Glomerular endothelial cell (primary cell): ENCODE measurements around the gene ASAP3. TPM values are rescaled to one million over a fixed set of nuclear protein-coding genes. Genes with fewer than 3 reads are reported as not detected.
"Not testable (repeated sequence)": the region's sequence is repeated elsewhere in the genome, so short reads cannot be mapped to it uniquely, and the experiment has no call there.

Experiments used
- DNase-seq: peaks from one replicate; pipeline ENCODE4 v3.0.0-alpha.2; 2011; ENCODE audit warnings: low read depth, low spot score; ENCODE audit errors: extremely low read depth
- total RNA-seq: library from RNA; depleted of rRNA; stranded (reverse); fragments of >200 nt; gene quantifications from 2 replicates; pipeline ENCODE4 v1.2.3, GENCODE V29; 2015

The ASAP3 gene
- total RNA-seq, 1 donor from 2014 or later: 9.8 TPM

DNA sequence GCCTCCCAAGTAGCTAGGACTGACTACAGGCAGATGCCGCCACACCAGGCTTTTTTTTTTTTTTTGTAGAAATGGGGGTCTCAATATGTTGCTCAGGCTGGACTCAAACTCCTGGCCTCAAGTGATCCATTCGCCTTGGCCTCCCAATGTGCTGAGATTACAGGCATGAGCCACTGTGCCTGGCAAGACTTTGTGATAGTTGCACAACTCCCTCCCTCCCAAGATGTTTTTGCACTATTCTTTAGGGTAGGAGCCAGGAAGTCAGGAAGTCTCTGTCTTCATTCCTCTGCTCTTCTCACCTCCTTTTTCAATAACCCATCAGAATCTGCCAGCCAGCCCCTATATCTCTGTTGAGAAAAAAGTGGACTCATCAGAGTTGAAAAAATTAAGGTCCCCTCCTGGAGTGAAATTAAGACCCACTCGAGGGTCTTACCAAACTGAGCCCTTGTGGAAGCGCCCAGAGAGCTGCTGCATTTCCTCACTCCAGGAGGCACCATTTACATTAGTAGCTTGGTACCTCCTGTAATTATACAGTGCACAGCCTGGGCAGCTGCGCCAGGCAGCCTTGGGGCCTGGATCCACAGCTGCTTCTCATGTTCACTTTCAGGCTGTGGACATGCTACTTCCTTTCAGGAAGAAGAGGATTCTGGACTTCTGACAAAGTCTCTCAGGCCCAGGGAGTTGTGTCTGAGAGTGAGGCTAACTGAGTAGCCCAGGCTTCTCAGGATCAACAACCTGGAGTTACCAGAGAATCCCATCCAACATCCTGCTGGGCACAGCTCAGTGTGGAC is 83.5 kb downstream of the ASAP3 start:
- no peak for DNase-seq

DNA sequence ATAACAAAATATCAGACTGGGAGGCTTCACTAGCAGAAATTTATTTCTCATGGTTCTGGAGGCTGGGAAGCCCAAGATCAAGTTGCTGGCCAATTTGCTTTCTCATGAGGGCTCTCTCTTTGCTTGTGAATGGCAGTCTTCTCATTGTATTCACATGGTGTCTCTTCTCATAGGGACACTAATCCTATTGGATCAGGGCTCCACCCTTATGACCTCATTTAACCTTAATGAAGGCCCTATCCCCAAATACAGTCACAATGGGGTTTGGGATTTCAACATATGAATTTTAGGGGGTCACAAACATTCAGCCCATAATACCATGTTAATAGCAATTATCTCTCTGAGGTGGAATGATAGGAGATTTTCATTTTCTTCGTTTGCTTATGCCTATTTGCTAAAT is 84.8 kb downstream of the ASAP3 start:
- DNase-seq: no peak

- no peak for DNase-seq
These were observed 86.1 kb downstream of the ASAP3 start for GRCh38 chr1:23397908-23398307.

GRCh38 chr1:23396380-23396779 is 87.6 kb downstream of the ASAP3 start:
- no peak for DNase-seq

- no peak for DNase-seq
These were observed 88.1 kb downstream of the ASAP3 start for GRCh38 chr1:23395849-23396248.

DNA sequence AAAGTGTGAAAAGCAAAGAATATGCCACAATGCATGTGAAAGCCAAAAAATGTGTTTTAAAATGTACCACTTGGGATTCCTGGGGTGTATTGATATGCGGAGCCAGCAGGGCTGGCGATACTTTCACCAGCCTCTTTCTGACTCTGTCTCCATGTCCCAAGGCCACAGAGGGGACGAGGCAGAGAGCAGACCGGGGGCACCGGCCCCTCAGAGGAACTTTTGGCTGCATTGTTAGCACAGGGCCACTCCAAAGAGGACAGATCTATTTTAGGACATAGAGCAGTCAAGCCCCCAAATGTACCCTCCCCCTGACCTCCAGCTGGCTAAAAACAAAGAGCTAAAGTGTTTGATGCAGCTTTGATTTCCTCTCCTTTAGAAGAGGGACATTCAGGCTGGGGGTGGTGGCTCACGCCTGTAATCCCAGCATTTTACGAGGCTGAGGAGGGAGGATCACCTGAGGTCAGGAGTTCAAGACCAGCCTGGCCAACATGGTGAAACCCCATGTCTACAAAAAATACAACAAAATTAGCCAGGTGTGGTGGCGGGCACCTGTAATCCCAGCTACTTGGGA is 88.7 kb downstream of the ASAP3 start:
- DNase-seq: no peak

DNA sequence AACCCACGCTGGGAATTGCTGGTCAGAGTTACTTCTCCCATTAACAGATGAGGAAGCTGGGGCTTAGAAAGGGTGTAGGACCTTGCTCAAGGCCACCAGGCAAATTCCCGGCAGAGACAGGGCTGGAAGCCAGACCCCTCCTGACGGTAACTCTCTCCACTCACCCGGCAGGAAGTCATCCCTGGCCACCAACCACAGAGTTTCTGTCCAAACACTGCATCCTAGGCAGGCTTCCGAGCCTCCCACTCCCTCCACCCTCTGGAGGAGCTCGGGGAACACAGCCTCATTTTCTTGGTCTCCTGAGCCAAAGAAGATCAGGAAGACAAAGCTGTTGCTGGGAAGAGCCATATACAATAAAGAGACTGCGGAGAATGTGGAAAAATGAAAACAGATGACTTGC is 89.3 kb downstream of the ASAP3 start:
- no peak for DNase-seq

DNA sequence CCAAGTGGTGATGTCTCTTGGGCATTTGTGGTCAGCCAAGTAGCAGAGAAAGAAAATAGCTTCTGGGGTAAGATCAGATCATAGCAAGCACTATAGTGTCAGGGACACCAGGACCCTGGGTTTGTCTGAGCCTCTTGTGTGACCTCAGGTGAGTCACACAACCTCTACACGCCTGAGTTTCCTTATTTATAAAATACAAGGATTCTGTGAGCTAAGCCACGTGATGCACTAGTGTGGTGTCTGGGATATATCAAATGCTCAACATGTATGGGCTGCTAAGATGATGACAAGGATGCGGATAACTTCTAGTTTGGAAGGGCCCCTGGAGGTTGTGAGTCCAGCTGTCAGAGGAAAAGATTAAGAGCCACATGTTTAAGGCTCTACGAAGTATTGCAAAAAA is 89.8 kb downstream of the ASAP3 start:
- no peak for DNase-seq

DNA sequence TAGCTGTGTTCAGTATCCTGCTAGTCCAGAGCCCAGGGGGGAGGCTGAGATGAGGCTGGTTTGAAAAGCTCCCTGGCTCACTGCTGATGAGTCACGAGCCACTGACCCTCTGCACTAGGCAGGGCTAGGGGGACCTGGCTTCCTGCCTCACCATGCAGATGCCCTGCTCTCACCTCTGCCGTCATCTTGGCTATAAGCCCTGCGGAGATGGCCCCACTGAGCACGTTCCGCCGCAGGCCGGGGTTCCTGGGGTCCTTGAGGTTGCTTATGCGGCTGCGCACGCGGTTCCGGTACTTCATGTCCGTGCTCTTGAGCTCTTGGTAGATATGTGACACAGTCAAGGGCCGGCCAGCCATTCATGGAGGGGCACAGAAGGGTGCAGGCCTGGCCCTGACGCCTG is 90.3 kb downstream of the ASAP3 start:
- no peak for DNase-seq

DNA sequence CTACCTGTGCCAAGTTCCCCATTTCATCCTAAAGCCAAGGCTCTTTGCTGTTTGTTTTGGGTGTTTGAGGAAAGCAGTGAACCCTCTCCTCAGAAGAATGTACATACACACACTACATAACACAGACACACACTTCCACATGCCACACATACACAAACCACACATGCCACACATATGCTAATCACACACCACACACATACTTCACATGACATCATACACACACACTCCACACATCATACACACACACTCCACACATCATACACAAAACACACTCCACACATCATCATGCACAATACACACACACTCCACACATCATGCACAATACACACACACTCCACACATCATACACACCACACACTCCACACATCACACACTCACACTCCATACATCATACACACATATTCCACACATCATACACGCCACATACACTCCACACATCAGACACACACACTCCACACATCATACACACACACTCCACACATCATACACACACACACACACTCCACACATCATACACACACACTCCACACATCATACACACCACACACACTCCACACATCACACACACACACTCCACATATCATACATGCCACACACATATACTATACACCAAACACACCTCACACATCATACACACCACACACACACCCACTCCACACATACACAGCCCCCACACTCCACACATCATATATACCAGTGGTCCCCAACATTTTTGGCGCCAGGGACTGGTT is 91.7 kb downstream of the ASAP3 start:
- no peak for DNase-seq

DNA sequence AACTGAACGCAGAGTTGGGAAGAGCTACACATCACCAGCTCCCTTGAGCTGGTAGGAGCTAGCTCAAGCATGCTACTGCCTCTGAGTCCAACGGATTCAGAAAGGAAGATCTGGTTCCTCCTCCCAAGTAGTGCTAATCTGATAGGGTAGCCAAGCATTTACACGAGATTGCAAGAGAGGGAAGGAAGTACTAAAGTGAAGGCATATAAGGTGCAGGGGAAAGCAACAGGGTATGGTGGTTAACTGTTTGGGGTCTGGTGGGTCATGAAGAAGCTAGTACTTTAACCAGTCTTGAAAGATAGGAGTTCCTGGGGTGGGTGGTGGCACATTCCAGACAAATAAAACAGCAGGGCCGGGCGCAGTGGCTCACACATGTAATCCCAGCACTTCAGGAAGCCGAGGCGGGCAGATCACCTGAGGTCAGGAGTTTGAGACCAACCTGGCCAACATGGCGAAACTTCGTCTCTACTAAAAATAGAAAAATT is 94.1 kb downstream of the ASAP3 start:
- no peak for DNase-seq

GRCh38 chr1:23387494-23387893 is 96.5 kb downstream of the ASAP3 start:
- no peak for DNase-seq

- DNase-seq: no peak
These were observed 98.8 kb downstream of the ASAP3 start for GRCh38 chr1:23385119-23385621.

DNA sequence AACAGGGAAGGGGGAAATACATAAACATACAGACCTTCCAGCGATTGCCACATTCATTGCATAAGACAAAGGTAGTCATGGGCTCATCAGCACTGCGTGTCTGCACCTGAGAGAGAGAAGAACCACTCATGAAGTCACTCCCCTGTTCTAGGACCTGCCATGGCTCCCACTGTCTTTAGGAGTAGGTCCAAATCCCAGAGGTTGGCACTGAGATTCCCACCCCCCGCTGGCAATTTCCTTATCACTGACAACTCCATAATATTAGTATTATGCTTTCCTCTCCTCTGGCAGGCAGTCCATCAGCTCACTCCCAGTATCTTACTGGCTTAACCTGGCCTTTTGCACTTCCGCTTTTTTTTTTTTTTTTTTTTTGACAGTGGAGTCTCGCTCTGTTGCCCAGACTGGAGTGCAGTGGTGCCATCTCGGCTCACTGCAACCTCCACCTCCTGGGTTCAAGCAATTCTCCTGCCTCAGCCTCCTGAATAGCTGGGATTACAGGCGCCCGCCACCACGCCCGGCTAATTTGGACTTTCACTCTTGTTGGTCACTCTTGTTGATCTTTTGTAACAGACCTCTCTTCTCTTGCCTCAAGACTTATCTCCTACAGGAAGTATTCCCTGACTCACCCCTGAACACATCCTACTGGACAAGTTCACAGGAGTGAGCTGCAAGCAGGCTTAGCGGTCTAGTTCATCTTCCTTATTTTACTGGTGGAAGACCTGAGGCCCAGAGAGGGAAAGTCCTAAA is 99.5 kb downstream of the ASAP3 start:
- no peak for DNase-seq

DNA sequence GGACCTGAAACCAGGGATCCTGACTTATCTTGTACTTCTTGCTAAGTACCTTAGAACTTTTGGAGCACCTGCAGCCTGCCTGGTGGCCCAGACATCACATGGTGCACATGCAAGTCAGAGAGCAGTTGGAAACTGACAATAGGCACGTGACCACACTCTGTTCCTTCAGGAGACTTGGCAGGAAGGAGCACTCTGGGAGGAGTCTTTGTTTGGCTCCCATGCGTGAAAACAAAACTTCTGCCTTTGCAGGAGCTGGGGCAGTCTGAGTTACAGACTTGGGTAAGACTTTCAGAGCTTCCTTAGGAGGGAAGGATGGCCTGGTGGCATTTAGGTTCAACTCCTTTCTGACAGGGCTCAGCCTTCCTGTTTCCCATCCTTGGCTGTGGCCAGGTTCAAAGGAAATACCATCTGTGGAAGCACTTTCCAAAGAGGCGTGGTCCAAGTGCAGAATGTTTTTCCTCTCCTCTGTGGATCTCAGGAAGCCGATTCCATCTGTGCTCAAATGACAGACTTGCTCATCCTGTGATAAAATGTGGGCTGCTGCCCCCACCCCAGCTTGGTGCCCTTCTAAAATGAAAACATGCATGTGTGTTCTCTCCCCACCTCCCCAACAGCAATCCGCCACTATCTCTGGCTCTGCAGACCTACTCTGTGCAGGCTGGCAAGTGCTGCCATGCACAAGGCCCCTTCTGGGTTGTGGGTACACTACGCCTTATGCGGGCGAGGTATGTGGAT is 100.2 kb downstream of the ASAP3 start:
- DNase-seq: no peak

- no peak for DNase-seq
These were observed 102.6 kb downstream of the ASAP3 start for GRCh38 chr1:23381233-23381885.

DNA sequence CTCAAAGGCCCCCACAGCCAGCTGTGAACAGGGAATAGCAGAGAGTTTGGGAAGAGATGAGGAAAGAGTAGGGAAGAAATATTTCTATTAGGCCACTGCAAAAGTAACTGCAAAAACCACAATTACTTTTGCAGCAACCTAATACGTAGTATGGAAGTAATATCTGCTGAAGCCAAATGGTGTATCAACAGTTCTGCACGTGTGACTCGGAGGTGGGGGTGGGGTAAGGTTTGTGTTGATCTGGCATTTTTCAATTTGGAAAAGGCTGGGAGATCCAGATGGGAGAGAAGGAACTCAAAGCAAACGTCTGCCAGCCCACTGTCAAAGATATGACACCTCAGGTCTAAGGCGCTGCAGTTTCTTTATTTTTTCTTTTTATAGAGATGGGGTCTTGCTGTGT is 103.3 kb downstream of the ASAP3 start:
- no peak for DNase-seq

- not testable (repeated sequence) for DNase-seq
These were observed 103.7 kb downstream of the ASAP3 start for GRCh38 chr1:23380236-23380635.
